ENCODE measurements around the gene APOA4.

APOA4 gene

GRCh38 chr11:116849486-116849885 lies 26.4 kb upstream of the APOA4 start:
- H3K27ac ChIP-seq, result no peak overlapping the region
- no peak for TF ChIP-seq ZFX (IDR thresholded peaks at IDR 0.05)

GRCh38 chr11:116849060-116849459 lies 26.0 kb upstream of the APOA4 start:
- no peak overlapping the region for H3K27ac ChIP-seq
- no peak for TF ChIP-seq ZFX (IDR thresholded peaks at IDR 0.05)
- TF ChIP-seq CTCF (conservative IDR thresholded peaks at IDR 0.05), result no peak

- TF ChIP-seq ZFX (IDR thresholded peaks at IDR 0.05), result no peak
- no peak for TF ChIP-seq CTCF (conservative IDR thresholded peaks at IDR 0.05)
- no peak overlapping the region for H3K27ac ChIP-seq
Observed at GRCh38 chr11:116847612-116848011, 24.5 kb upstream of the APOA4 start.

- no peak overlapping the region for H3K27ac ChIP-seq
- TF ChIP-seq ZFX (IDR thresholded peaks at IDR 0.05) (no peak), CTCF (conservative IDR thresholded peaks at IDR 0.05) (no peak)
Observed at GRCh38 chr11:116844722-116845121, 21.6 kb upstream of the APOA4 start.

GRCh38 chr11:116843661-116844060 lies 20.6 kb upstream of the APOA4 start:
- TF ChIP-seq ZFX (IDR thresholded peaks at IDR 0.05) (no peak), CTCF (conservative IDR thresholded peaks at IDR 0.05) (no peak)
- H3K27ac ChIP-seq, result no peak overlapping the region

- H3K27ac ChIP-seq, result no peak overlapping the region
- TF ChIP-seq CTCF (conservative IDR thresholded peaks at IDR 0.05) (no peak), ZFX (IDR thresholded peaks at IDR 0.05) (no peak)
Observed at GRCh38 chr11:116842909-116843308, 19.8 kb upstream of the APOA4 start.

GRCh38 chr11:116842117-116842516 lies 19.0 kb upstream of the APOA4 start:
- TF ChIP-seq ZFX (IDR thresholded peaks at IDR 0.05), result no peak
- TF ChIP-seq CTCF (conservative IDR thresholded peaks at IDR 0.05), result no peak
- H3K27ac ChIP-seq, result no peak overlapping the region

- H3K27ac ChIP-seq, result no peak overlapping the region
- no peak for TF ChIP-seq ZFX (IDR thresholded peaks at IDR 0.05)
- TF ChIP-seq CTCF (conservative IDR thresholded peaks at IDR 0.05), result no peak
Observed at GRCh38 chr11:116840746-116841296, 17.7 kb upstream of the APOA4 start.
